Measurements from ENCODE around the gene RPL22.

RPL22 gene

GRCh38 chr1:6180707-6181311 is 18.6 kb downstream of the RPL22 start:
- Histone ChIP-seq H3K27me3 (ENCODE audit: control insufficient read depth in 1 of 2, insufficient read depth in 1 of 2, low read length in 2 of 2) (peaks cover 42 to 46% of the 10 kb centered on the region in 2 experiments), H3K23ac (ENCODE audit: low read length in 2 of 2) (no peak overlapping the region), H3K79me1 (replicated peaks; ENCODE audit: low read length, poor library complexity, severe bottlenecking) (peaks cover 17% of the 10 kb centered on the region), H4K91ac (ENCODE audit: low read length) (no peak overlapping the region), H3K18ac (ENCODE audit: low read depth in 1 of 2, low read length in 2 of 2) (no peak overlapping the region), H4K8ac (ENCODE audit: low read length) (no peak overlapping the region), H3K9ac (ENCODE audit: low read length) (no peak overlapping the region), H3K14ac (ENCODE audit: low read length in 2 of 2) (no peak overlapping the region), H3K36me3 (ENCODE audit: control insufficient read depth in 1 of 2, insufficient read depth in 2 of 2, low read depth in 1 of 2, low read length in 2 of 2) (peaks cover 15 to 16% of the 10 kb centered on the region in 2 experiments), H2AK5ac (ENCODE audit: low read length, severe bottlenecking) (no peak overlapping the region), H3K4me2 (ENCODE audit: low read length, poor library complexity, severe bottlenecking) (no peak overlapping the region), H2BK5ac (ENCODE audit: low read depth, low read length, poor library complexity, severe bottlenecking) (no peak overlapping the region), H3K9me3 (ENCODE audit: control insufficient read depth, low read length) (no peaks in the 10 kb centered on the region), H2BK15ac (ENCODE audit: low read depth, poor library complexity, severe bottlenecking) (no peak overlapping the region), H3K4me1 (ENCODE audit: control insufficient read depth, insufficient read depth, low read depth, low read length) (peaks cover 40% of the 10 kb centered on the region), H2AFZ (ENCODE audit: low read depth, low read length) (no peak overlapping the region), H3K4ac (ENCODE audit: low read depth in 1 of 2, low read length in 2 of 2) (no peak overlapping the region), H3K4me3 (ENCODE audit: insufficient read depth in 1 of 2, low read depth in 1 of 2, low read length in 2 of 2) (peak overlapping the region in 1 of 2 experiments; percentile 42), H2BK120ac (ENCODE audit: low read depth, low read length) (no peak overlapping the region), H2BK12ac (ENCODE audit: low read length in 2 of 2) (no peak overlapping the region), H3K27ac (ENCODE audit: low read length, poor library complexity, severe bottlenecking) (no peak overlapping the region)
- DNase-seq: no peak
- 16% methylated on average over 30 of the region's 36 CpGs for WGBS

GRCh38 chr1:6180268-6180706 is 19.1 kb downstream of the RPL22 start, which contains the start of gene CHD5:
Gene CHD5, minus strand, starts transcription at chr1:6180321. Its CDS starts 298 bp downstream, at chr1:6180023.
- Histone ChIP-seq H3K4me2 (ENCODE audit: low read length, poor library complexity, severe bottlenecking) (peak within 1 kb of the TSS; percentile 82), H2AK5ac (ENCODE audit: low read length, severe bottlenecking) (no peak within 1 kb of the TSS), H3K4me1 (ENCODE audit: control insufficient read depth, insufficient read depth, low read depth, low read length) (peaks cover 37% of the 10 kb centered on the region), H4K91ac (ENCODE audit: low read length) (no peak within 1 kb of the TSS), H3K14ac (ENCODE audit: low read length in 2 of 2) (peak within 1 kb of the TSS in 1 of 2 experiments; percentile 77), H2BK15ac (ENCODE audit: low read depth, poor library complexity, severe bottlenecking) (no peak within 1 kb of the TSS), H4K8ac (ENCODE audit: low read length) (no peak within 1 kb of the TSS), H3K4me3 (ENCODE audit: insufficient read depth in 1 of 2, low read depth in 1 of 2, low read length in 2 of 2) (peak within 1 kb of the TSS; percentile 41 to 42), H3K9me3 (ENCODE audit: control insufficient read depth, low read length) (peaks cover 4% of the 10 kb centered on the region), H2BK12ac (ENCODE audit: low read length in 2 of 2) (no peak within 1 kb of the TSS), H2BK120ac (ENCODE audit: low read depth, low read length) (no peak within 1 kb of the TSS), H3K27me3 (ENCODE audit: control insufficient read depth in 1 of 2, insufficient read depth in 1 of 2, low read length in 2 of 2) (peaks cover 47 to 50% of the 10 kb centered on the region in 2 experiments), H3K9ac (ENCODE audit: low read length) (no peak within 1 kb of the TSS), H2BK5ac (ENCODE audit: low read depth, low read length, poor library complexity, severe bottlenecking) (no peak within 1 kb of the TSS), H3K79me1 (replicated peaks; ENCODE audit: low read length, poor library complexity, severe bottlenecking) (peaks cover 14% of the 10 kb centered on the region), H3K23ac (ENCODE audit: low read length in 2 of 2) (peak within 1 kb of the TSS in 1 of 2 experiments; percentile 89), H3K4ac (ENCODE audit: low read depth in 1 of 2, low read length in 2 of 2) (no peak within 1 kb of the TSS), H2AFZ (ENCODE audit: low read depth, low read length) (no peak within 1 kb of the TSS), H3K18ac (ENCODE audit: low read depth in 1 of 2, low read length in 2 of 2) (no peak within 1 kb of the TSS), H3K27ac (ENCODE audit: low read length, poor library complexity, severe bottlenecking) (no peak within 1 kb of the TSS), H3K36me3 (ENCODE audit: control insufficient read depth in 1 of 2, insufficient read depth in 2 of 2, low read depth in 1 of 2, low read length in 2 of 2) (peaks cover 10 to 11% of the 10 kb centered on the region in 2 experiments)
- 4% methylated on average over 28 of the region's 57 CpGs for WGBS
- DNase-seq: no peak

GRCh38 chr1:6179564-6180175 is 19.7 kb downstream of the RPL22 start:
- Histone ChIP-seq H3K4me2 (ENCODE audit: low read length, poor library complexity, severe bottlenecking) (peak overlapping the region; percentile 82), H3K79me1 (replicated peaks; ENCODE audit: low read length, poor library complexity, severe bottlenecking) (peaks cover 12% of the 10 kb centered on the region), H2BK120ac (ENCODE audit: low read depth, low read length) (no peak overlapping the region), H2AK5ac (ENCODE audit: low read length, severe bottlenecking) (no peak overlapping the region), H3K9me3 (ENCODE audit: control insufficient read depth, low read length) (peaks cover 6% of the 10 kb centered on the region), H4K91ac (ENCODE audit: low read length) (no peak overlapping the region), H2AFZ (ENCODE audit: low read depth, low read length) (no peak overlapping the region), H3K9ac (ENCODE audit: low read length) (no peak overlapping the region), H4K8ac (ENCODE audit: low read length) (no peak overlapping the region), H3K23ac (ENCODE audit: low read length in 2 of 2) (no peak overlapping the region), H3K14ac (ENCODE audit: low read length in 2 of 2) (no peak overlapping the region), H3K4me3 (ENCODE audit: insufficient read depth in 1 of 2, low read depth in 1 of 2, low read length in 2 of 2) (peak overlapping the region in 1 of 2 experiments; percentile 41), H3K18ac (ENCODE audit: low read depth in 1 of 2, low read length in 2 of 2) (no peak overlapping the region), H3K27ac (ENCODE audit: low read length, poor library complexity, severe bottlenecking) (no peak overlapping the region), H2BK5ac (ENCODE audit: low read depth, low read length, poor library complexity, severe bottlenecking) (no peak overlapping the region), H2BK15ac (ENCODE audit: low read depth, poor library complexity, severe bottlenecking) (no peak overlapping the region), H2BK12ac (ENCODE audit: low read length in 2 of 2) (no peak overlapping the region), H3K4me1 (ENCODE audit: control insufficient read depth, insufficient read depth, low read depth, low read length) (peaks cover 36% of the 10 kb centered on the region), H3K4ac (ENCODE audit: low read depth in 1 of 2, low read length in 2 of 2) (no peak overlapping the region), H3K36me3 (ENCODE audit: control insufficient read depth in 1 of 2, insufficient read depth in 2 of 2, low read depth in 1 of 2, low read length in 2 of 2) (peaks cover 8 to 11% of the 10 kb centered on the region in 2 experiments), H3K27me3 (ENCODE audit: control insufficient read depth in 1 of 2, insufficient read depth in 1 of 2, low read length in 2 of 2) (peaks cover 52 to 53% of the 10 kb centered on the region in 2 experiments)
- no peak for DNase-seq
- WGBS: 6% methylated on average over 7 of the region's 92 CpGs

- Histone ChIP-seq H3K23ac (ENCODE audit: low read length in 2 of 2) (peak overlapping the region in 1 of 2 experiments; percentile 29), H3K4me2 (ENCODE audit: low read length, poor library complexity, severe bottlenecking) (peak overlapping the region; percentile 33), H2AK5ac (ENCODE audit: low read length, severe bottlenecking) (no peak overlapping the region), H3K27me3 (ENCODE audit: control insufficient read depth in 1 of 2, insufficient read depth in 1 of 2, low read length in 2 of 2) (peaks cover 54 to 57% of the 10 kb centered on the region in 2 experiments), H3K36me3 (ENCODE audit: control insufficient read depth in 1 of 2, insufficient read depth in 2 of 2, low read depth in 1 of 2, low read length in 2 of 2) (peaks cover under 1 to 4% of the 10 kb centered on the region in 2 experiments), H4K8ac (ENCODE audit: low read length) (no peak overlapping the region), H2AFZ (ENCODE audit: low read depth, low read length) (no peak overlapping the region), H2BK120ac (ENCODE audit: low read depth, low read length) (no peak overlapping the region), H3K18ac (ENCODE audit: low read depth in 1 of 2, low read length in 2 of 2) (no peak overlapping the region), H3K9ac (ENCODE audit: low read length) (no peak overlapping the region), H3K4me3 (ENCODE audit: insufficient read depth in 1 of 2, low read depth in 1 of 2, low read length in 2 of 2) (no peak overlapping the region), H3K4me1 (ENCODE audit: control insufficient read depth, insufficient read depth, low read depth, low read length) (peaks cover 32% of the 10 kb centered on the region), H2BK15ac (ENCODE audit: low read depth, poor library complexity, severe bottlenecking) (no peak overlapping the region), H3K27ac (ENCODE audit: low read length, poor library complexity, severe bottlenecking) (no peak overlapping the region), H3K79me1 (replicated peaks; ENCODE audit: low read length, poor library complexity, severe bottlenecking) (peaks cover 5% of the 10 kb centered on the region), H3K4ac (ENCODE audit: low read depth in 1 of 2, low read length in 2 of 2) (no peak overlapping the region), H2BK5ac (ENCODE audit: low read depth, low read length, poor library complexity, severe bottlenecking) (no peak overlapping the region), H3K9me3 (ENCODE audit: control insufficient read depth, low read length) (peaks cover 6% of the 10 kb centered on the region), H4K91ac (ENCODE audit: low read length) (no peak overlapping the region), H3K14ac (ENCODE audit: low read length in 2 of 2) (no peak overlapping the region), H2BK12ac (ENCODE audit: low read length in 2 of 2) (no peak overlapping the region)
- no peak for DNase-seq
- 18% methylated on average over 33 of the region's 51 CpGs for WGBS
These were observed 20.4 kb downstream of the RPL22 start for GRCh38 chr1:6178751-6179563.

Data from mesenchymal stem cell (in vitro differentiated cells and primary cell).